CD4-positive, alpha-beta T cell treated with Interleukin-6 at 100 ng/mL for 8 hours (primary cell): ENCODE results near the gene FSTL5.
"Not testable (repeated sequence)": the region's sequence is repeated elsewhere in the genome, so short reads cannot be mapped to it uniquely, and the experiment has no call there.

ENCODE experiments used
- DNase-seq: peaks from one replicate; pipeline ENCODE4 v3.0.0-alpha.2; 2020; ENCODE audit warnings: mixed read lengths, low spot score

The FSTL5 gene

GRCh38 chr4:161829591-161829990 is 334.2 kb downstream of the FSTL5 start:
- DNase-seq = no peak

- no peak for DNase-seq
Observed at GRCh38 chr4:161828061-161828460, 335.7 kb downstream of the FSTL5 start.

- DNase-seq = no peak
Observed at GRCh38 chr4:161827013-161827412, 336.8 kb downstream of the FSTL5 start.

- no peak for DNase-seq
Observed at GRCh38 chr4:161823450-161823849, 340.4 kb downstream of the FSTL5 start.

- DNase-seq = no peak
Observed at GRCh38 chr4:161822174-161822573, 341.6 kb downstream of the FSTL5 start.

GRCh38 chr4:161817914-161818313 is 345.9 kb downstream of the FSTL5 start:
- no peak for DNase-seq

- DNase-seq = no peak
Observed at GRCh38 chr4:161816958-161817357, 346.8 kb downstream of the FSTL5 start.

GRCh38 chr4:161815841-161816240 is 348.0 kb downstream of the FSTL5 start:
- DNase-seq = no peak

GRCh38 chr4:161813889-161814288 is 349.9 kb downstream of the FSTL5 start:
- no peak for DNase-seq

- DNase-seq = no peak
Observed at GRCh38 chr4:161813389-161813788, 350.4 kb downstream of the FSTL5 start.

GRCh38 chr4:161803171-161803570 is 360.6 kb downstream of the FSTL5 start:
- no peak for DNase-seq

GRCh38 chr4:161799710-161800109 is 364.1 kb downstream of the FSTL5 start:
- DNase-seq = no peak

GRCh38 chr4:161792991-161793390 is 370.8 kb downstream of the FSTL5 start:
- no peak for DNase-seq

GRCh38 chr4:161791796-161792556 is 371.8 kb downstream of the FSTL5 start:
- no peak for DNase-seq

- no peak for DNase-seq
Observed at GRCh38 chr4:161767116-161767515, 396.7 kb downstream of the FSTL5 start.

- DNase-seq = no peak
Observed at GRCh38 chr4:161762796-161763195, 401.0 kb downstream of the FSTL5 start.

GRCh38 chr4:161760008-161760407 is 403.8 kb downstream of the FSTL5 start:
- DNase-seq = no peak

GRCh38 chr4:161758412-161758811 is 405.4 kb downstream of the FSTL5 start:
- not testable (repeated sequence) for DNase-seq

GRCh38 chr4:161728929-161729328 is 434.9 kb downstream of the FSTL5 start:
- DNase-seq = no peak

- DNase-seq = no peak
Observed at GRCh38 chr4:161721947-161722346, 441.9 kb downstream of the FSTL5 start.

GRCh38 chr4:161717084-161717483 is 446.7 kb downstream of the FSTL5 start:
- no peak for DNase-seq

GRCh38 chr4:161714931-161715330 is 448.9 kb downstream of the FSTL5 start:
- DNase-seq = no peak

GRCh38 chr4:161714022-161714751 is 449.6 kb downstream of the FSTL5 start:
- DNase-seq = no peak

GRCh38 chr4:161704653-161705052 is 459.1 kb downstream of the FSTL5 start:
- DNase-seq = no peak
